CD8-positive, alpha-beta memory T cell (primary cell): ENCODE results near the gene TNFRSF8. TPM values are rescaled to one million over a fixed set of nuclear protein-coding genes. Genes with fewer than 3 reads are reported as not detected.

ENCODE experiments used
- CTCF ChIA-PET: fragments of 350-600 bp; sonication (Branson Sonifier 250); formaldehyde crosslinking; loops from one replicate; lab custom pipeline; 2021; ENCODE audit warnings: antibody characterized with exemption; lab: Charles Lee
- POLR2A ChIA-PET: fragments of 350-600 bp; sonication (Branson Sonifier 250); formaldehyde crosslinking; loops from one replicate; lab custom pipeline; 2021; ENCODE audit warnings: antibody characterized with exemption; lab: Charles Lee
- DNase-seq, 5 donors: peaks; one replicate each; pipeline versions ENCODE4 v3.0.0 to v3.0.0-alpha.2; 2020 to 2022; ENCODE audit warnings: mixed read lengths in 1 of 5
- H3K27ac ChIP-seq: one replicate; pipeline ENCODE4 v1.7.0; 2013; ENCODE audit warnings: low read depth, mild to moderate bottlenecking, low read length, moderate library complexity
- H3K27me3 ChIP-seq: 2 replicates; pipeline ENCODE4 v1.7.0; 2013; ENCODE audit warnings: low read length, mild to moderate bottlenecking; ENCODE audit not compliant: insufficient read depth, poor library complexity, severe bottlenecking
- H3K36me3 ChIP-seq: 2 replicates; pipeline ENCODE4 v1.7.0; 2013; ENCODE audit warnings: mild to moderate bottlenecking, low read length, moderate library complexity; ENCODE audit not compliant: insufficient read depth
- H3K4me1 ChIP-seq: 2 replicates; pipeline ENCODE4 v1.7.0; 2013; ENCODE audit warnings: mild to moderate bottlenecking, low read length, moderate library complexity; ENCODE audit not compliant: insufficient read depth
- H3K4me3 ChIP-seq: 2 replicates; pipeline ENCODE4 v1.7.0; 2013; ENCODE audit warnings: mild to moderate bottlenecking, low read length
- H3K9me3 ChIP-seq: 2 replicates; pipeline ENCODE4 v1.7.0; 2013; ENCODE audit warnings: mild to moderate bottlenecking, low read length
- H3K27ac Mint-ChIP-seq, 8 donors: one replicate each; pipeline ENCODE4 v1.8.0; 2020 to 2021; ENCODE audit warnings: mixed read lengths in 8 of 8, mild to moderate bottlenecking in 6 of 8, inconsistent platforms in 3 of 8, moderate library complexity in 3 of 8
- H3K27me3 Mint-ChIP-seq, 2 donors: one replicate each; pipeline ENCODE4 v1.8.0; 2020 to 2021; ENCODE audit warnings: mixed read lengths in 2 of 2, mild to moderate bottlenecking in 1 of 2, moderate library complexity in 1 of 2
- H3K36me3 Mint-ChIP-seq, 3 donors: one replicate each; pipeline ENCODE4 v1.8.0; 2020 to 2021; ENCODE audit warnings: mixed read lengths in 3 of 3, inconsistent platforms in 1 of 3, mild to moderate bottlenecking in 1 of 3
- H3K4me1 Mint-ChIP-seq, 3 donors: one replicate each; pipeline ENCODE4 v1.8.0; 2020 to 2021; ENCODE audit warnings: mixed read lengths in 3 of 3, inconsistent platforms in 1 of 3, mild to moderate bottlenecking in 1 of 3
- H3K4me3 Mint-ChIP-seq, 7 donors: one replicate each; pipeline ENCODE4 v1.8.0; 2020 to 2021; ENCODE audit warnings: mixed read lengths in 7 of 7, mild to moderate bottlenecking in 6 of 7, moderate library complexity in 4 of 7, inconsistent platforms in 2 of 7
- H3K9me3 Mint-ChIP-seq, 5 donors: one replicate each; pipeline ENCODE4 v1.8.0; 2020 to 2022; ENCODE audit warnings: mixed read lengths in 5 of 5, mild to moderate bottlenecking in 3 of 5, moderate library complexity in 2 of 5, inconsistent platforms in 1 of 5
- polyA plus RNA-seq: library from polyadenylated mRNA; unstranded; fragments of 300-500 nt; fragmentation: Illumina TruSeq; gene quantifications from one replicate; pipeline ENCODE4 v1.2.3, GENCODE V29; 2021
- total RNA-seq, 2 experiments: library from RNA; stranded (reverse); gene quantifications; one replicate each; pipeline ENCODE4 v1.2.3, GENCODE V29; 2021

Gene TNFRSF8
- total and polyA plus RNA-seq, 3 experiments from 2014 or later: 1.5 to 1.9 TPM; not detected in 1

- no peak overlapping the region for H3K27ac ChIP-seq
- ChIA-PET CTCF (no interaction called here), POLR2A (no interaction called here)
- DNase-seq: no peak
- H3K27me3 Mint-ChIP-seq: no peaks in the 10 kb centered on the region
- H3K9me3 ChIP-seq: no peaks in the 10 kb centered on the region
- H3K27me3 ChIP-seq: no peaks in the 10 kb centered on the region
- H3K4me3 ChIP-seq: no peak overlapping the region
- H3K9me3 Mint-ChIP-seq: no peaks in the 10 kb centered on the region
- H3K27ac Mint-ChIP-seq: no peak overlapping the region
- H3K4me1 ChIP-seq: peaks cover 7% of the 10 kb centered on the region
- H3K4me3 Mint-ChIP-seq: peak overlapping the region in 1 of 7 donors; percentile 6
- H3K36me3 Mint-ChIP-seq: peaks cover 4 to 44% (median 9%) of the 10 kb centered on the region in 3 donors
- peaks cover 16% of the 10 kb centered on the region for H3K36me3 ChIP-seq
- H3K4me1 Mint-ChIP-seq: peaks cover 10 to 25% (median 12%) of the 10 kb centered on the region in 3 donors
Observed at GRCh38 chr1:12022036-12022435, 41.1 kb upstream of the TNFRSF8 start.

DNA sequence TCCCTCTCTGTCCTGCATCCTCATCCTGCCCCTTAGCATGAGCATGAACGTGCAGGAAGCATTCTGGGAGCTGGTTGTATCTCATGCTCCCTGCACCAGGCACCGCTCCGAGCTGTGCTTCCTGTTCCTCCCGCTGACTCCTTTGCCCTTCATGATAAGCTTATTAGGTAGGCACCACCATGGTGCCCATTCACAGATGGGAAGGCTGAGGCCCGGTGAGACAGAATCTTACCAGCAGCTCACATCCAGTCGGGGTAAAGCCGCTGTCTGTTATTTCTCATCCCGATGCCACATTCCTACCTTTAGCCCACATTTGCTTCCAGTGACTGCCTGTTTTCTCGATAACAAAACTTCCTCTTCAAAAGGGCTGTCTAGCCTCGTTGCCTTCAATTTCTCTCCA, 36.5 kb upstream of the TNFRSF8 start:
- CTCF ChIA-PET: interaction anchor here (0.6 to 1.5 kb wide), 3 partner anchors 11 to 219 kb away, joined by 3 read pairs; no protein-coding TSS in a partner anchor
- peak overlapping the region in 1 of 8 donors; percentile 35 for H3K27ac Mint-ChIP-seq
- H3K9me3 Mint-ChIP-seq: no peaks in the 10 kb centered on the region
- H3K27me3 Mint-ChIP-seq: no peaks in the 10 kb centered on the region
- no peaks in the 10 kb centered on the region for H3K4me1 ChIP-seq
- H3K4me3 Mint-ChIP-seq: peak overlapping the region in 1 of 7 donors; percentile 30
- POLR2A ChIA-PET: no interaction called here
- no peak for DNase-seq
- peaks cover 16% of the 10 kb centered on the region for H3K36me3 ChIP-seq
- H3K36me3 Mint-ChIP-seq: peaks cover 12 to 78% (median 16%) of the 10 kb centered on the region in 3 donors
- H3K27me3 ChIP-seq: no peaks in the 10 kb centered on the region
- no peak overlapping the region for H3K4me3 ChIP-seq
- no peak overlapping the region for H3K27ac ChIP-seq
- H3K4me1 Mint-ChIP-seq: peaks cover 0 to 7% (median 6%) of the 10 kb centered on the region in 3 donors
- no peaks in the 10 kb centered on the region for H3K9me3 ChIP-seq

DNA sequence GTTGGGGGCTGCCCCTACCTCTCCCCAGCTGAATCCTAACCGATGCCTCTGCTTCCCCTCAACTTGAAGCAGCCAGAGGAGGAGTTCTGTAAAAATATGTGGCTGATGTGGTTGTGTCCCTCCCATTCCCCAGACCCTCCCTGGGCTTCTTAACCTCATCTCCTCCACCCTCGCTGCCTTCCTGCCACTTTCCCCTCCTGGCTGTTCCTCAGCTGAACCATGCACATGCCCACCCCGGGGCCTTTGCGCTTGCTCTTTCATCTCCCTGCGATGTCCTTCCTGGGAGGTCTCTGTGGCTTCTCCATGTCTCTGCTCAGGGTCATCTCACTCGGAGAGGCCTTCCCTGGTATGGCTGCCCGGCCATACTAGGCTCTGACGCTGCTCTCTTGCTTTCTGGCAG, 34.9 kb upstream of the TNFRSF8 start:
- Histone ChIP-seq H3K27me3 (no peaks in the 10 kb centered on the region), H3K4me1 (no peaks in the 10 kb centered on the region), H3K4me3 (no peak overlapping the region), H3K27ac (no peak overlapping the region), H3K36me3 (peaks cover 16% of the 10 kb centered on the region), H3K9me3 (no peaks in the 10 kb centered on the region)
- no peak overlapping the region for H3K4me3 Mint-ChIP-seq
- ChIA-PET CTCF (no interaction called here), POLR2A (no interaction called here)
- peaks cover 12 to 79% (median 16%) of the 10 kb centered on the region in 3 donors for H3K36me3 Mint-ChIP-seq
- peak overlapping the region in 3 of 8 donors; percentile 26 to 93 (median 57) for H3K27ac Mint-ChIP-seq
- DNase-seq: no peak
- H3K4me1 Mint-ChIP-seq: peaks cover 0 to 6% (median 0%) of the 10 kb centered on the region in 3 donors
- no peaks in the 10 kb centered on the region for H3K9me3 Mint-ChIP-seq
- H3K27me3 Mint-ChIP-seq: no peaks in the 10 kb centered on the region

- no peaks in the 10 kb centered on the region for H3K4me1 ChIP-seq
- Mint-ChIP-seq H3K36me3 (peaks cover 12 to 76% (median 16%) of the 10 kb centered on the region in 3 donors), H3K4me3 (no peak overlapping the region), H3K4me1 (peaks cover 0 to 6% (median 0%) of the 10 kb centered on the region in 3 donors), H3K27ac (no peak overlapping the region), H3K27me3 (no peaks in the 10 kb centered on the region), H3K9me3 (no peaks in the 10 kb centered on the region)
- DNase-seq: no peak
- H3K27me3 ChIP-seq: no peaks in the 10 kb centered on the region
- ChIA-PET POLR2A (no interaction called here), CTCF (no interaction called here)
- H3K4me3 ChIP-seq: no peak overlapping the region
- peaks cover 12% of the 10 kb centered on the region for H3K36me3 ChIP-seq
- no peak overlapping the region for H3K27ac ChIP-seq
- H3K9me3 ChIP-seq: no peaks in the 10 kb centered on the region
Observed at GRCh38 chr1:12028957-12029511, 34.1 kb upstream of the TNFRSF8 start.

GRCh38 chr1:12029720-12030339, 33.3 kb upstream of the TNFRSF8 start:
- no peak for DNase-seq
- H3K36me3 ChIP-seq: peaks cover 7% of the 10 kb centered on the region
- Mint-ChIP-seq H3K27ac (no peak overlapping the region), H3K36me3 (peaks cover 8 to 69% (median 13%) of the 10 kb centered on the region in 3 donors), H3K27me3 (no peaks in the 10 kb centered on the region), H3K9me3 (no peaks in the 10 kb centered on the region), H3K4me1 (peaks cover 0 to 6% (median 0%) of the 10 kb centered on the region in 3 donors), H3K4me3 (no peak overlapping the region)
- H3K4me3 ChIP-seq: no peak overlapping the region
- ChIA-PET CTCF (no interaction called here), POLR2A (no interaction called here)
- H3K9me3 ChIP-seq: no peaks in the 10 kb centered on the region
- H3K27me3 ChIP-seq: no peaks in the 10 kb centered on the region
- H3K4me1 ChIP-seq: no peaks in the 10 kb centered on the region
- H3K27ac ChIP-seq: no peak overlapping the region

GRCh38 chr1:12031039-12031980, 31.8 kb upstream of the TNFRSF8 start:
- DNase-seq: no peak
- H3K36me3 ChIP-seq: no peaks in the 10 kb centered on the region
- H3K36me3 Mint-ChIP-seq: peaks cover 8 to 58% (median 11%) of the 10 kb centered on the region in 3 donors

GRCh38 chr1:12032161-12032621, 30.9 kb upstream of the TNFRSF8 start:
- Histone ChIP-seq H3K4me1 (no peaks in the 10 kb centered on the region), H3K27ac (no peak overlapping the region), H3K9me3 (no peaks in the 10 kb centered on the region), H3K4me3 (no peak overlapping the region), H3K36me3 (no peaks in the 10 kb centered on the region), H3K27me3 (no peaks in the 10 kb centered on the region)
- no peak overlapping the region for H3K4me3 Mint-ChIP-seq
- H3K4me1 Mint-ChIP-seq: peaks cover 0 to 3% (median 0%) of the 10 kb centered on the region in 3 donors
- peaks cover 7 to 49% (median 8%) of the 10 kb centered on the region in 3 donors for H3K36me3 Mint-ChIP-seq
- ChIA-PET CTCF (interaction anchor here (0.7 to 1.8 kb wide), 2 partner anchors 124 to 194 kb away, joined by 3 to 5 read pairs; no protein-coding TSS in a partner anchor), POLR2A (interaction anchor here (0.6 kb wide), 2 partner anchors 14 to 95 kb away, joined by 3 to 4 read pairs; no protein-coding TSS in a partner anchor)
- no peaks in the 10 kb centered on the region for H3K9me3 Mint-ChIP-seq
- H3K27ac Mint-ChIP-seq: no peak overlapping the region
- no peak for DNase-seq
- H3K27me3 Mint-ChIP-seq: no peaks in the 10 kb centered on the region

More at GRCh38 chr1:12031039-12031980, 31.8 kb upstream of the TNFRSF8 start:
- no peaks in the 10 kb centered on the region for H3K27me3 Mint-ChIP-seq
- H3K9me3 ChIP-seq: no peaks in the 10 kb centered on the region
- no peaks in the 10 kb centered on the region for H3K4me1 ChIP-seq
- H3K27ac Mint-ChIP-seq: peak overlapping the region in 2 of 8 donors; percentile 79
- ChIA-PET POLR2A (interaction anchor here (0.6 kb wide), 2 partner anchors 15 to 94 kb away, joined by 3 to 4 read pairs; no protein-coding TSS in a partner anchor), CTCF (interaction anchor here (0.7 to 1.8 kb wide), 3 partner anchors 20 to 193 kb away, joined by 3 to 5 read pairs (median 3); no protein-coding TSS in a partner anchor)
- no peak overlapping the region for H3K27ac ChIP-seq
- H3K4me1 Mint-ChIP-seq: peaks cover 0 to 6% (median 0%) of the 10 kb centered on the region in 3 donors
- H3K9me3 Mint-ChIP-seq: no peaks in the 10 kb centered on the region
- H3K4me3 Mint-ChIP-seq: no peak overlapping the region
- H3K4me3 ChIP-seq: no peak overlapping the region
- no peaks in the 10 kb centered on the region for H3K27me3 ChIP-seq
